ENCODE results near the gene SYNJ1. TPM values are rescaled to one million over a fixed set of nuclear protein-coding genes. Genes with fewer than 3 reads are reported as not detected.
"Not testable (repeated sequence)": the region's sequence is repeated elsewhere in the genome, so short reads cannot be mapped to it uniquely, and the experiment has no call there.

The SYNJ1 gene, protein sequence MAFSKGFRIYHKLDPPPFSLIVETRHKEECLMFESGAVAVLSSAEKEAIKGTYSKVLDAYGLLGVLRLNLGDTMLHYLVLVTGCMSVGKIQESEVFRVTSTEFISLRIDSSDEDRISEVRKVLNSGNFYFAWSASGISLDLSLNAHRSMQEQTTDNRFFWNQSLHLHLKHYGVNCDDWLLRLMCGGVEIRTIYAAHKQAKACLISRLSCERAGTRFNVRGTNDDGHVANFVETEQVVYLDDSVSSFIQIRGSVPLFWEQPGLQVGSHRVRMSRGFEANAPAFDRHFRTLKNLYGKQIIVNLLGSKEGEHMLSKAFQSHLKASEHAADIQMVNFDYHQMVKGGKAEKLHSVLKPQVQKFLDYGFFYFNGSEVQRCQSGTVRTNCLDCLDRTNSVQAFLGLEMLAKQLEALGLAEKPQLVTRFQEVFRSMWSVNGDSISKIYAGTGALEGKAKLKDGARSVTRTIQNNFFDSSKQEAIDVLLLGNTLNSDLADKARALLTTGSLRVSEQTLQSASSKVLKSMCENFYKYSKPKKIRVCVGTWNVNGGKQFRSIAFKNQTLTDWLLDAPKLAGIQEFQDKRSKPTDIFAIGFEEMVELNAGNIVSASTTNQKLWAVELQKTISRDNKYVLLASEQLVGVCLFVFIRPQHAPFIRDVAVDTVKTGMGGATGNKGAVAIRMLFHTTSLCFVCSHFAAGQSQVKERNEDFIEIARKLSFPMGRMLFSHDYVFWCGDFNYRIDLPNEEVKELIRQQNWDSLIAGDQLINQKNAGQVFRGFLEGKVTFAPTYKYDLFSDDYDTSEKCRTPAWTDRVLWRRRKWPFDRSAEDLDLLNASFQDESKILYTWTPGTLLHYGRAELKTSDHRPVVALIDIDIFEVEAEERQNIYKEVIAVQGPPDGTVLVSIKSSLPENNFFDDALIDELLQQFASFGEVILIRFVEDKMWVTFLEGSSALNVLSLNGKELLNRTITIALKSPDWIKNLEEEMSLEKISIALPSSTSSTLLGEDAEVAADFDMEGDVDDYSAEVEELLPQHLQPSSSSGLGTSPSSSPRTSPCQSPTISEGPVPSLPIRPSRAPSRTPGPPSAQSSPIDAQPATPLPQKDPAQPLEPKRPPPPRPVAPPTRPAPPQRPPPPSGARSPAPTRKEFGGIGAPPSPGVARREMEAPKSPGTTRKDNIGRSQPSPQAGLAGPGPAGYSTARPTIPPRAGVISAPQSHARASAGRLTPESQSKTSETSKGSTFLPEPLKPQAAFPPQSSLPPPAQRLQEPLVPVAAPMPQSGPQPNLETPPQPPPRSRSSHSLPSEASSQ (N-terminal part only)
- polyA plus RNA-seq (2012; ENCODE audit: insufficient read depth, insufficient read length), result 5.8 TPM

- peak within 1 kb of the TSS; percentile 89 for H3K4me3 ChIP-seq (ENCODE audit: low read length)
- DNase-seq (ENCODE audit: low read depth, low spot score), result peak; percentile 77
Observed at GRCh38 chr21:32727687-32728455, at the start of gene SYNJ1. Gene SYNJ1, minus strand, starts transcription at chr21:32728013. Its CDS starts 1,118 bp downstream, at chr21:32726895.

GRCh38 chr21:32777269-32777668 is 49.5 kb upstream of the SYNJ1 start:
- no peak overlapping the region for H3K4me3 ChIP-seq (ENCODE audit: low read length)
- no peak for DNase-seq (ENCODE audit: low read depth, low spot score)

GRCh38 chr21:32776743-32777142 is 48.9 kb upstream of the SYNJ1 start:
- DNase-seq (ENCODE audit: low read depth, low spot score), result no peak
- no peak overlapping the region for H3K4me3 ChIP-seq (ENCODE audit: low read length)

GRCh38 chr21:32773048-32773344 is 45.2 kb upstream of the SYNJ1 start:
- not testable (repeated sequence) for DNase-seq (ENCODE audit: low read depth, low spot score)
- H3K4me3 ChIP-seq (ENCODE audit: low read length), result peak overlapping the region; percentile 99

GRCh38 chr21:32772281-32773047 is 44.7 kb upstream of the SYNJ1 start:
- H3K4me3 ChIP-seq (ENCODE audit: low read length), result peak overlapping the region; percentile 99
- peak; percentile 39 for DNase-seq (ENCODE audit: low read depth, low spot score)

GRCh38 chr21:32770871-32771523 is 43.2 kb upstream of the SYNJ1 start:
- DNase-seq (ENCODE audit: low read depth, low spot score), result peak; percentile 17

DNA sequence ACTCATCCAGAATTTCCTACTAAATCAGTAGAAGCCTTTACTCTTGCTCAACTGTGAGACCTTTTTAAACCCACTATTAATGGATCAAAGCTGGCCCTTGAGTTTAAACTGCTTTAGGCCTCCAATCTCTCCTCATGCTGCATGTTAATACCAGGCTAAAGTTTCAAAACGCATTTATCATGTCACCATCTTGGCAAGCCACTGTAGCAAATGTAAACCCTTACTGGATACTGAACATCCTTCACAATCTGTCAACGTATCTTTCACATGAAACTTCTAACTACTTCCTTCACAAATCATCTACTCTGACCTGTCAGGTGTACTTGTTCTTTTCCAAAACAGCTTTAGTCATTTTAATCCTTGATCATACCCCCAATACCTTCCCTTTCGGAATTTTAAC is 40.7 kb upstream of the SYNJ1 start:
- no peak for DNase-seq (ENCODE audit: low read depth, low spot score)
- H3K4me3 ChIP-seq (ENCODE audit: low read length), result no peak overlapping the region

More at GRCh38 chr21:32770871-32771523, 43.2 kb upstream of the SYNJ1 start:
- peak overlapping the region; percentile 99 for H3K4me3 ChIP-seq (ENCODE audit: low read length)

DNA sequence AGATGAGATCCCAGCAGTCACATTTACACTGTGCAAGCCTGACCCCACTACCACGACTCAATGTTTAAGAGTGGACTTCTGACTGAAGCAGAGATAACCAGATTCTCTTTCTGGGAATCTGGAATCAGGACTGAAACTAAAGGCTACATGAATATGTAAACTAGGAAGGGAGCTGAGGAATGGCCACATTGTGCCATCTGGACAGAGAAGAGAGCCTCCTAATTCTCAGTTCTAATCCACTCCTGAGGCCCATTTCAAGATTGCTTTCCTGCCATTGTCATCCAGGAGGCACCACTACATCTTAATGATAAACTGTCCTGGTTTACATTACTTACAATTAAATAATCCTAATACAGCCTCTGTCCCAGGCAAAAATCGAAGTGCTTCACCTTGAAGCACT is 37.2 kb upstream of the SYNJ1 start:
- no peak for DNase-seq (ENCODE audit: low read depth, low spot score)
- no peak overlapping the region for H3K4me3 ChIP-seq (ENCODE audit: low read length)

DNA sequence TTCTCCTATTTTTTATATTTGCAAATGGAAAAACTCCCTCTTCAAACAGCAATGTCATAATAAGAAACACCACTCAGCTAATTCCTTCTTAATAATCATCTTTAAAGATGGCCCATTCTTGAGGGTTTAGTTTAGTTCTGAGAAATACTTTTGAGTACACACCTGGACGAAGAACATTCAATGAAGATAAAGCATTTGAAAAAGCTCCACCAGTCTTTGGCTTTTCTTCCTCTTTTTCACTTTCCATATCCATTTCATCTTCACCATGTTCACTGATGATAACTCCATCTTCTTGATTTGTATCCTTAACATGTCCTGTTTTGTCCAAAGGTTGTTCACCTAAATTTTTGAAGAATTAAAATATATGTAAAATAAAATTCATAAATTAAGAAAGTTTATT is 36.4 kb upstream of the SYNJ1 start:
- H3K4me3 ChIP-seq (ENCODE audit: low read length), result no peak overlapping the region
- no peak for DNase-seq (ENCODE audit: low read depth, low spot score)

DNA sequence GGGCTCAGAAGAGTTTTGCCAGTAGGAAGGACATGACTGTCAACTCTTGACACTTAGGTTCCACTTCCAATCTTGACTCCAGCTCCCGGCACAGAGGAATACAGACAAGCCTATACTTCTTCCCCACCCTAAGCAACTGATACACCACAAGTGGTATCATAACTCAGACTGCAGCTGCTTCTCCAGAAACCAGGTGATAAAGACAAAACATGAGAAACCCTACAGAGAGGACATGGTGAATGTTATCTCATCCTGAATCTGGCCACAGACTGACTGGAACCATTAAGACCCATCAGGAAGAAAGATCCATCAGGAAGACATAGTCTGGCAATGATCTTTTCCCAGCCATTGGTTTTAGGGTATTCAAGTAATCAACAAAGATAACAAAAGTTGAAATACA is 30.0 kb upstream of the SYNJ1 start:
- H3K4me3 ChIP-seq (ENCODE audit: low read length), result no peak overlapping the region
- peak; percentile 14 for DNase-seq (ENCODE audit: low read depth, low spot score)

- H3K4me3 ChIP-seq (ENCODE audit: low read length), result no peak overlapping the region
- no peak for DNase-seq (ENCODE audit: low read depth, low spot score)
Observed at GRCh38 chr21:32756096-32756495, 28.3 kb upstream of the SYNJ1 start.

- DNase-seq (ENCODE audit: low read depth, low spot score), result no peak
- H3K4me3 ChIP-seq (ENCODE audit: low read length), result no peak overlapping the region
Observed at GRCh38 chr21:32753818-32754585, 26.2 kb upstream of the SYNJ1 start.

- DNase-seq (ENCODE audit: low read depth, low spot score), result no peak
- H3K4me3 ChIP-seq (ENCODE audit: low read length), result no peak overlapping the region
Observed at GRCh38 chr21:32750405-32750804, 22.6 kb upstream of the SYNJ1 start.

- no peak overlapping the region for H3K4me3 ChIP-seq (ENCODE audit: low read length)
- no peak for DNase-seq (ENCODE audit: low read depth, low spot score)
Observed at GRCh38 chr21:32749662-32750061, 21.8 kb upstream of the SYNJ1 start.

DNA sequence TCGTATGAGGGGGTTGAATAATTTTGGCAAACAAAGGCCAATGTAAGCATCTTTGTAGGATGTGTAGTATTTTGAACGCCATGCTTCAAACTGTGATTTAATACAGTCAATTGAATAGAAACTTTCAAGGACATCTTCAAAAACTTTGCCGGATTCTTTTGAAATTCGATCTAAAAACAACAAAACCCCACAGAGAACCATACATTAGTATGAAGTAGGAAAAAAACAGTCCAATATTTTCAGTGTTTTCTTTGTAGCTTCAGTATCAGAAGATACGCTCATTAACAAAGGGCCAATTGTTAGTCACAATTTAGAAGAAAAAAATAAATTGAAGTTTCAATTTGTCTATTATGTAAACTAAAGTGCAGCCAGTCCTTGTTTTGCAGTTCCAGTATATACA is 20.7 kb upstream of the SYNJ1 start:
- no peak overlapping the region for H3K4me3 ChIP-seq (ENCODE audit: low read length)
- no peak for DNase-seq (ENCODE audit: low read depth, low spot score)

- DNase-seq (ENCODE audit: low read depth, low spot score), result peak; percentile 81
- no peak overlapping the region; the same call in 1 of the 2 replicates for H3K4me3 ChIP-seq (ENCODE audit: low read length)
Observed at GRCh38 chr21:32747396-32747795, 19.6 kb upstream of the SYNJ1 start.

DNA sequence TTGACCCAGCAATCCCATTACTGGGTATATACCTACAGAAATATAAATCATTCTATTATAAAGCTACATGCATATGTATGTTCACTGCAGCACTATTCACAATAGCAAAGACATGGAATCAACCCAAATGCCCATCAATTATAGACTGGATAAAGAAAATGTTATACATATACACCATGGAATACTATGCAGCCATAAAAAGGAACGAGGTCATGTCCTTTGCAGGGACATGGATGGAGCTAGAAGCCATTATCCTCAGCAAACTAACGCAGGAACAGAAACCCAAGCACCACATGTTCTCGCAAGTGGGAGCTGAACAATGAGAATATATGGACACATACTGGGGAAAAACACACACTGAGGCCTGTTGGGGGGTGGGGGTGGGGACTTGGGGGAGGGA is 18.9 kb upstream of the SYNJ1 start:
- not testable (repeated sequence) for DNase-seq (ENCODE audit: low read depth, low spot score); H3K4me3 ChIP-seq (ENCODE audit: low read length)

All from Jurkat, Clone E6-1 (cell line).